ENCODE results near the gene KNDC1. TPM values are rescaled to one million over a fixed set of nuclear protein-coding genes. Genes with fewer than 3 reads are reported as not detected.

The KNDC1 gene
- total RNA-seq, 2 donors from 2014 or later, result 0.07 TPM; not detected in 1

DNA sequence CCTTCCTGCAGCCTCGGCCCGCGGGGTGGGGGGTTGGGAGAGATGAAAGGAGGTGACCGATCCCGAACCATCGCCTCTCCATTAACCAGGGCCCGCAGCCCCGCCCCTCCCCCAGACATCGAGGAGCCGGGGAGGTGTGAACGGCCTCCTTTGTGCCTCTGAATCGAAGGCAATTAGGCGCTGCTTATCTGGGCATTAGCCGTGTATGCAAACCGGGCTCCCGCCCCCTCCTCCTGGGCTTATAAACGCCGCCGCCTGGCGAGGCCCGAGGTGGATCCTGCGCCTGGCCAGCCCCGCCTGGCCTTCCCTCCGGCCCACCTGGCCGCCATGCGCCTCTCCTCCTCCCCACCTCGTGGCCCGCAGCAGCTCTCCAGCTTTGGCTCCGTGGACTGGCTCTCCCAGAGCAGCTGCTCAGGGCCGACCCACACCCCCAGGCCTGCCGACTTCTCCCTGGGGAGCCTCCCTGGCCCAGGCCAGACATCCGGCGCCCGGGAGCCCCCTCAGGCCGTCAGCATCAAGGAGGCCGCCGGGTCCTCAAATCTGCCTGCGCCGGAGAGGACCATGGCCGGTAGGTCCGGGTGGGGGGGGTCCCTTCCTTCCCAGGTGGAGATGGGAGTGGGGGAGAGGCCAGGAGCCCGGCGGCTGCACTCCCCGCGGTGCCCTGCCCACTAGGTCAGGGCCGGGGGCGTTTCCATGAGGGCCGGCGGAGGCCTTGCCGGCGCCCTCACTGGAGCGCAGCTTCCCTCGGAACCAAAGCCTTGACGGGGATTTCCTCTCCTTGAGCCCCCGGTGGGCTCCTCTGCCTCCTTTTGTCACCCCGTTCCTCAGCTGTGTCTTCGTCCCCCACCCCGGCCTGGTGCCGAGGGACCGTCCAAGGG is 77.8 kb downstream of the KNDC1 start, which contains the start of gene VENTX:
TSS of gene VENTX (plus strand) at position 268 of the 878 bp plus-strand sequence. CDS start at position 328, 60 bp downstream.
- Mint-ChIP-seq H3K9me3 (no peaks in the 10 kb centered on the region), H3K27ac (no peak within 1 kb of the TSS), H3K36me3 (no peaks in the 10 kb centered on the region)
- DNase-seq (ENCODE audit: low spot score in 2 of 2) (no peak), ATAC-seq (no peak)

GRCh38 chr10:133238466-133238804 is 78.4 kb downstream of the KNDC1 start:
- ATAC-seq, result no peak
- no peaks in the 10 kb centered on the region for H3K9me3 Mint-ChIP-seq

DNA sequence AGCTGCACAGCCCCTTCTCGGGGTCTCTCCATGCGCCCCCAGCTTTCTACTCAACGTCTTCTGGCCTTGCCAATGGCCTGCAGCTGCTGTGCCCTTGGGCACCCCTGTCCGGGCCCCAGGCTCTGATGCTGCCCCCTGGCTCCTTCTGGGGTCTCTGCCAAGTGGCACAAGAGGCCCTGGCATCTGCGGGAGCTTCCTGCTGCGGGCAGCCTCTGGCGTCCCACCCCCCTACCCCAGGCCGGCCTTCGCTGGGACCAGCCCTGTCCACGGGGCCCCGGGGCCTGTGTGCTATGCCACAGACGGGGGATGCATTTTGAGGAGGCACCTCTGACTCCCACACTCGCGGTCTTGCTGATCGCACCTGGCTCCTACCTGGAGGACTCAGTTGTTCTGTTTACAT is 80.0 kb downstream of the KNDC1 start:
- Mint-ChIP-seq H3K36me3 (no peaks in the 10 kb centered on the region), H3K9me3 (no peaks in the 10 kb centered on the region), H3K27ac (no peak overlapping the region)
- DNase-seq (ENCODE audit: low spot score in 2 of 2), result no peak
- ATAC-seq, result no peak

More at GRCh38 chr10:133238466-133238804, 78.4 kb downstream of the KNDC1 start:
- DNase-seq (ENCODE audit: low spot score in 2 of 2), result no peak
- Mint-ChIP-seq H3K36me3 (no peaks in the 10 kb centered on the region), H3K27ac (no peak overlapping the region)

DNA sequence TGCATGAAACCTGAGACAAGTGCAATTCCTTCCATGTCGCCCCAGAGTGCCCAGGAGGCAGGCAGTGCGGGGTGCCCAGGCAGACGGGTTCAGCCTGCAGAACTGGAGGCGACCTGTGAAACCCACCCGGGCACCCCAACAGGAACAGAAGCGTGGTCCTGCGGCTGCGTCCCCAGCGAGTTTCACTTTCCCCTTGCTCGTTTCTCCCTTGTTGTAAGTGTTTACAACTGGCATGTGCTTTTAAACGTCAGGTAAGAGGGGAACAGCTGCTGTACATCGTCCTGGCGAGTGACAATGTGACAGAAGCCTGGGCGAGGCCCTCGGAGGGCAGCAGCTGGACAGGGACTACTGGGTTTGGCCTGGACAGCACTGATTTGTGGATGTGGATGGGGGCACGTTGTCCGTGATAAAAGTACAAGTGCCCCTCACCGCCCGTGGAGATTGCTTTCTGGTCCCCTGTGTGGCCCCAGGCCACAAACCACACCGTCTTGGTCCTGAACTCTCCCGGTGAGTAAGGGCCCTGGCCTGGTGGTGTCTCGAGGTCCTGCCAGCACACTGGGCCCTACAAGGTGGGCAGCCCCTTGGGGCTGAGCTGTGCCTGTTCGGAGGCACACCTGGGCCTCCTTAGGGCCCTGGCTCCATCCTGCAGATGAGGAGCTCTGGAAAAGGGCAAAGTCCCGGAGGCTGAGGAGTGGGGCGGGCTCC is 81.6 kb downstream of the KNDC1 start:
- DNase-seq (ENCODE audit: low spot score in 2 of 2) (no peak), ATAC-seq (peak in 1 of 2 donors; percentile 10)
- H3K36me3 Mint-ChIP-seq, result no peaks in the 10 kb centered on the region
- H3K9me3 Mint-ChIP-seq, result no peaks in the 10 kb centered on the region
- H3K27ac Mint-ChIP-seq, result no peak overlapping the region

DNA sequence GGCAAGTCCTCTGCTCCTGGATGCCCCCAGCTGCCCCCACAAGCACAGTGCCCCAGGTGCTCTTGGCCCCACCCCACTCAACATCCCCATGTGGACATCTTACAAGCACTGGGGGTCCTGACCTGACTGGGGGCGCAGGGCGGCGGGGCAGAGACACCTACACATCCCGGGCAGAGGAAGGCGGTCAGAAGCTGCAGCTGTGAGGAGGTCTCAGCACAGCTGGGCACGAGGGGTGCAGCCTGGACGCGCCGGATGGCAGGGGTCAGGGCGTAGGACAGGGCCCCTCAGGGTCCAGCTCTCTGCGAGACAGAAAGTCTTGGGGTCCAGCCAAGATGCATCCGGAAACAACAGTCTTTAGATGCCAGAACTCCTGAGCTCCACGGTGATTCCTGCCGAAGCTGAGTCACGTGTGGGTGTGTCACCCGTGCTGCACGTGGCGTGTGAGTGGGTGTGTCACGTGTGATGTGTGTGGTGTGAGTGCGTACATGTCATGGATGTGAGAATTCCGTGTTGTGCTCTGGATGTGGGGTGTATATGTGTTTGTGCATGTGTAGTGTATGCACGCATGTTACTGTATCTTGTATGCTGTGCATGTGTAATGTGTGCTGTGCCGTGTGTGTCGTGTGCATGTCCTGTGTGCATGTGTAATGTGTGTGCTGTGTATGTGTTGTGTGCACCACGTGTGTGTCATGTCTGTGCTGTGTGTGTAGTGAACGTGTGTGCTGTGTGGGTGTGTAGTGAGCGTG is 82.8 kb downstream of the KNDC1 start:
- Mint-ChIP-seq H3K27ac (no peak overlapping the region), H3K9me3 (no peaks in the 10 kb centered on the region), H3K36me3 (no peaks in the 10 kb centered on the region)
- no peak for ATAC-seq
- DNase-seq (ENCODE audit: low spot score in 2 of 2), result no peak

DNA sequence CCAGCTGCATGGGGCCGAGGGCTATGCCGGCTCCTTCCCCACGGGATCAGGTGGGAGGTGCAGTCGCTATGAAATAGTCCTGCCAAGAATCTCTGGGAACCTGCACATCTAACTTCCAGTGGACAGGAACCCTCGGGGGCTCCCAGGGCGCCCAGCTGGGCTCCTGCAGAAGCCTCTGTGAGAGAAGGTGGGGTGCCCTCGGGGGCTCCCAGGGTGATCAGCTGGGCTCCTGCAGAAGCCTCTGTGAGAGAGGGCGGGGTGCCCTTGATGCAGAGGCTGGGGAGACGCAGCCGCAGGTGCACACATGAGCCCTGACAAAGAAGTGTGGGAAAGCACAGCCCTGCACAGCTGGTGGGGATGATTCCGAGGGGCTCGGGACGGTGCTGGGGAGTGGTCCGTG is 83.6 kb downstream of the KNDC1 start:
- no peak for DNase-seq (ENCODE audit: low spot score in 2 of 2)
- no peak for ATAC-seq
- Mint-ChIP-seq H3K9me3 (no peaks in the 10 kb centered on the region), H3K36me3 (no peaks in the 10 kb centered on the region), H3K27ac (no peak overlapping the region)

DNA sequence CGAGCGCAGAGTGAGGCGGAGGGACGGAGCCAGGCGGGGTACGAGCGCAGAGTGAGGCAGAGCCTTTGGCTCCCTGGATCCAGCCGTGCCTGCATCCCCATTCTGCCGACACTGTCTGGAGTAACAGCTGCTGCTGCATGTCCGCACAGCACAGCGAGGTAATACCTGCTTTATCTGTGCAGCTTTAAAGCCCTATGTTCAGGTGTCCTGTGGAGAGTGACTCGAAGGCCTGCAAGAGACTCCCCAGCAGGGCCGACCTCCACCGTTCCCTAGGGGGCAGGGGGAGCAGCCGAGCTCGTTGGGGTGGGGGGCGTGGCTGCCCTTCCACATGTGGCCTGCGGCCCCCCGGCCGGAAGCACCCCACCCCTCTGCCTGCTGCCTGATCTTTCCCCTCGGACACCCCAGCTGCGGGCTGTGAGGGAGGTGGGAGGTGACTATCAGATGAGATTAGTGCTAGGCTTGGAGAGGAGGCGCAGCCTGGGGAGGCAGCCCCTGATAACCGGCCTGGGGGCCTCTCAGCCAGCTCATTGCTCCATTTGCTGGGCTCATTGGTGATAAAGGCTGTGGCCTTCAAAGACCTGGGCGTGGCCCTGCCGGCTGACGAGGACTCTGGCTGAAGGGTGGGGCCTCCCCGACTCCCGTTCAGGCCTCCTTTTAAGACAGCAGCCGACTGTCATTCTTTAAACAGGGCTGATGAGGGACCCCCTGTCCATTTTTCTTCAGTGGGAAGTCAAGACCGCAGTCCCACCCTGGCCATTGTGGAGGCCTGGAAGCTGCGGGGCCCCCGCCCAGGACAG is 85.6 kb downstream of the KNDC1 start:
- H3K27ac Mint-ChIP-seq, result peak overlapping the region in 1 of 2 donors; percentile 72
- ATAC-seq (no peak), DNase-seq (ENCODE audit: low spot score in 2 of 2) (no peak)

DNA sequence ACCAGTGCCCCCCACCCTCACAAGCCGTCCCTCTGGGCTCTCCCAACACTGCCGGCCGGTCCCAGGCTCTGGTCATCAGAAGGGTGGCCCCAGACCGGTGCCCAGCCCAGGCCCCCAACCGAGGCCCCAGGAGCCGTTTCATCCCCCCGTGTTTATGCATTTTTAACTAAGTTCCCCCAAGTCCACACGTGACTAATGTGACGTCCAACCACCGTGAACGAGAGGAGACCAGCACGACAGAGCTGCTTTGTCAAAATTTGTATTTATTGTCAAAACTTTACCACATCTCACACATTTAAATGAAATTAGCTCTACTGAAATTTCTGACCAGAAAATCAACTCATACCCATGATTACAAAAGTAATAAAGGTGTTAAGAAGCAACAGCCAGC is 86.2 kb downstream of the KNDC1 start:
- Mint-ChIP-seq H3K36me3 (no peaks in the 10 kb centered on the region), H3K9me3 (no peaks in the 10 kb centered on the region), H3K27ac (no peak overlapping the region)
- DNase-seq (ENCODE audit: low spot score in 2 of 2) (no peak), ATAC-seq (no peak)

More for the DNA sequence above, 85.6 kb downstream of the KNDC1 start:
- Mint-ChIP-seq H3K9me3 (no peaks in the 10 kb centered on the region), H3K36me3 (no peaks in the 10 kb centered on the region)

GRCh38 chr10:133247681-133248333 is 87.8 kb downstream of the KNDC1 start:
- H3K9me3 Mint-ChIP-seq, result no peaks in the 10 kb centered on the region
- no peak for ATAC-seq
- H3K27ac Mint-ChIP-seq, result no peak overlapping the region
- DNase-seq (ENCODE audit: low spot score in 2 of 2), result no peak
- no peaks in the 10 kb centered on the region for H3K36me3 Mint-ChIP-seq

GRCh38 chr10:133248334-133248715 is 88.3 kb downstream of the KNDC1 start:
- no peaks in the 10 kb centered on the region for H3K9me3 Mint-ChIP-seq
- H3K36me3 Mint-ChIP-seq, result no peaks in the 10 kb centered on the region
- ATAC-seq, result no peak

GRCh38 chr10:133249094-133249780 is 89.2 kb downstream of the KNDC1 start:
- H3K27ac Mint-ChIP-seq, result no peak overlapping the region
- H3K9me3 Mint-ChIP-seq, result no peaks in the 10 kb centered on the region
- no peak for DNase-seq (ENCODE audit: low spot score in 2 of 2)
- no peaks in the 10 kb centered on the region for H3K36me3 Mint-ChIP-seq
- ATAC-seq, result no peak

More at GRCh38 chr10:133248334-133248715, 88.3 kb downstream of the KNDC1 start:
- no peak for DNase-seq (ENCODE audit: low spot score in 2 of 2)
- no peak overlapping the region for H3K27ac Mint-ChIP-seq

DNA sequence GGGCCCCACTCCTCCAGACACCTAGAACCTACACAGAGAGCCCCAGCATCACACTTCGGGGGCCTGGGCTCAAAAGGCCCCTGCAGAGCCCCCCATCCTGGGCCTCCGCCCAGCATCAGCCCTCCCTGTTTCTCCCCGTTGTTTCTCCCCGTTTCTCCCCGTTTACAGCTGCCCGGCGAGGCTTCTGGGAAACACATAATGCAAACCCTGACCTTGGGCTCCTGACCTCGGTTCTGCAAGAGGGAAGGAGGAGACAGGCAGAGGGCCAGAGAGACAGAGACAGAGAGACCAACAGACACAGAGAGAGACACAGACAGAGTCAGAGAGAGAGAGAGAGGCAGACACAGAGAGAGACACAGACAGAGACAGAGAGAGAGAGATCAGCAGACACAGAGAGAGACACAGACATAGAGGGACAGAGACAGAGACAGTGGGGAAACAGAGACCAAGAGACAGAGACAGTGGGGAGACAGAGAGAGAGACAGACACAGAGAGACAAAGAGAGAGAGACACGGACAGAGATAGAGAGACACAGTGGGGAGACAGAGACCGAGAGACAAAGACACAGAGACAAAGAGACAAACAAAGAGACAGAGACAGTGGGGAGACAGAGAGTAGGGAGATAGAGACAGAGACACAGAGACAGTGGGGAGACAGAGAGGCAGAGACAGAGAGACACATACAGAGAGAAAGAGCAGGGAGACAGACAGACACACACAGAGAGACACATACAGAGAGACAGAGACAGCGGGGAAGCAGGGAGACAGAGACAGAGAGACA is 90.1 kb downstream of the KNDC1 start:
- Mint-ChIP-seq H3K9me3 (no peaks in the 10 kb centered on the region), H3K36me3 (no peaks in the 10 kb centered on the region), H3K27ac (peak overlapping the region; percentile 34 to 75)
- no peak for ATAC-seq
- DNase-seq (ENCODE audit: low spot score in 2 of 2), result no peak

DNA sequence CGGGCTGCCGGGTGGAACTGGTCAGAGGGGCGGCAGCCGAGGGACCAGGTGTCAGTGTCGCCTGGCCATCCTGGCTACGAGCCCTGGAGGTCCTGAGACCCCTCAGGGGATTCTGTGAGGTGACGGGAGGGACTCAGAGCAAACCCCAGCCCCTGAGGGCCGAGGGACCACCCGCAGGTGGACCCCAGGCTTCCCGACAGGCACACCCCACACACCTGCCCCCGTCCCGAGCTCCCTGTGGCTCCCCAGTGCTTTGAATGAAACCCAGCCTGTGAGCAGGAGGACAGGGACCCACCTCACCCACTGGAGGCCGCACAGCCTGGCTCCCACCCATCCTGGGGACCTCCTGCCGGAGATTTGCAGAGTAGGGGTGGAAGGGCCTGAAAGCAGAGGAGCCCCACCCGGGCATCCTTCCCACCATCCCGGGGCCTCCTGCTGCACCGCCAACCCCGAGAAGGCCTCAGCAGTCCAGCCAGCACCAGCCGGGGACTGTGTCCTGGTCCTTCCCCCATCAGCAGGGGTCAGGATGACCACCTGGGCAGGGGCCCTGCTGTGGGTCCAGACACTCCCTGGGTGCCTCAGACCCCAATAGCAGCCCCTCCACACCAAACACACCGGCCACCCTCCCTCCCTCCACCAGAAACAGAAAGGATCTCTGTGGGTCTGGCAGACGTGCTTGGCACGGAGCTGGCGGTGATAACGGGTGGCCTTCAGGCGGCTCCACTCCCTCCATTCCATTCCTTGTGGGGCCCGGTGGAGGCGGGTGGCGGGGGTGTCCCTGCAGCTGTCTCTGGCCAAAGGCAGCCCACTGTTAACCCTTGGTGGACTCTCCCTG is 91.6 kb downstream of the KNDC1 start:
- Mint-ChIP-seq H3K9me3 (no peaks in the 10 kb centered on the region), H3K27ac (no peak overlapping the region), H3K36me3 (no peaks in the 10 kb centered on the region)
- DNase-seq (ENCODE audit: low spot score in 2 of 2) (no peak), ATAC-seq (no peak)

DNA sequence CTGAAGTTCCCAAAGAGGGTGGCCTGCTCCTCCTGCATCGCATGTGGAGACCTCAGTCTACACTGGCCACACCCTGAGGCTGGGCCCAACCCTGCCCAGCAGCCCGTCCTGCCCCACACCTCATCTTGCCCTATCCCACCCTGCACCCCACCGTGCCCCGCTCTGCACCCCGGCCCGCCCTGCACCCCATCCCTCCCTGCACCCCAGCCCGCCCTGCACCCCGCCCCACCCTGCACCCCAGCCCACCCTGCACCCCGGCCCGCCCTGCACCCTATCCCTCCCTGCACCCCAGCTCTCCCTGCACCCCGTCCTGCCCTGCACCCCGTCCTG is 92.2 kb downstream of the KNDC1 start:
- no peaks in the 10 kb centered on the region for H3K9me3 Mint-ChIP-seq
- ATAC-seq, result no peak

More for the DNA sequence above, 92.2 kb downstream of the KNDC1 start:
- DNase-seq (ENCODE audit: low spot score in 2 of 2), result no peak
- Mint-ChIP-seq H3K36me3 (no peaks in the 10 kb centered on the region), H3K27ac (no peak overlapping the region)

Data from activated naive CD4-positive, alpha-beta T cell treated with anti-CD3 and anti-CD28 coated beads, Interleukin-2, amount 50 U/mL, for 72 hours (primary cell).